RWPE1 (cell line): Measurements from ENCODE around the gene RRP8.

ENCODE experiments used
- CTCF ChIA-PET: fragments of 350-600 bp; sonication (Branson Sonifier 250); formaldehyde crosslinking; extraction: SDS; loops from one replicate; lab custom pipeline; 2021; lab: Yijun Ruan, JAX
- POLR2A ChIA-PET: fragments of 400-600 bp; formaldehyde crosslinking; extraction: SDS; loops from one replicate; lab custom pipeline; 2020; ENCODE audit warnings: antibody characterized with exemption; ENCODE audit not compliant: low non-redundant PET; lab: Yijun Ruan, JAX
- DNase-seq: peaks from one replicate; pipeline ENCODE4 v3.0.0; 2012; ENCODE audit warnings: low spot score
- H3K27ac ChIP-seq: fragments of 450-650 bp; 2 replicates; pipeline ENCODE4 v1.5.1; 2017
- TF ChIP-seq, protein P1 (sequence below): fragments of 450-650 bp; conservative IDR thresholded peaks from 2 replicates; pipeline ENCODE4 v1.5.1; 2017; ENCODE audit warnings: low read depth, mild to moderate bottlenecking

The RRP8 gene

DNA sequence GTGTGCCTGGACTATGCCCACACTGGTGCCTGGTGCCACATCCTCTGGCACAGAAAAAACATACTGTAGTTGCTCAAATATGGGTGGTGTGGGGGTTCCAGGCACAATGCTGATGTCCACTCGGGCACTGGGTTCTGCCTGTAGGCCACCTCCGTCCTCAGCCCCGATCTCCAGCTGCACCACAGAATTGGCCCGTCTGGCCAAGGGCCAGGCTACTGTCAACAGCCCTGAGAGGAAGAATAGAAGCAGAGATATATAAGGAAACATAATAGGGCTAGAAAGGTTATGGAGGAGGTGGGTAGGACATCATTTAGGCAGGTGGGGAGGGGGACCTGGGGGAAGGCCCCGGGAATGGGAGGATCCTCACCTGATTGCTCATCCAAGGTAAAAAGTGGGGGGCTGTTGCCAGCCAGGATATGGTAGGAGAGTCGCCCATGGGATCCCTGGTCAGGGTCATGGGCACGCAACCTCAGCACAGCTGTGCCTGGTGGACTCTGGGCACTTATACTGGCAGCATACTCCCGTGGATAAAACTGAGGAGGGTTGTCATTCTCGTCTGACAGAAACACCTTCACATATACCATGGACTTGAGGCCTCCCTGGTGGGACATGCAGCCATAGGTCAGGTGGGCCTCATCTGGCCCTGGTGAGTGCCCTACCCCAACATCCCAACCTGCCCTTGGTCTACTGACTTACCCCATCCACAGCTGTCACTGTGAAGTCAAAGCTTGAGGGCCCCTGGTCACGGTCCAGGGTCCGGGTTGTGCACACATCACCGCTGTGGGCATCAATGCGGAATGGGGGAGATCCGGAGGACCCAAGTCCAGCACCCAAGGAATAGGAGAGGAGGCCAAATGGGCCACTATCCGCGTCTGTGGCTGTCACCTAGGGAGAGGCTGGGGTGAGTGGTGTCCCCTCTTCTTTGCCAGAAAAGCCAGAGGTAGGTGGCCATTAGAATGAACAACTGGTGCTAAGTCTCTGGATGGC is 30.3 kb upstream of the RRP8 start:
- CTCF ChIA-PET: interaction anchor here (0.5 to 0.6 kb wide), 2 partner anchors 13 to 206 kb away, joined by 3 to 4 read pairs; no protein-coding TSS in a partner anchor
- DNase-seq: no peak
- no peak overlapping the region for H3K27ac ChIP-seq
- POLR2A ChIA-PET: no interaction called here
- TF ChIP-seq, protein P1, sequence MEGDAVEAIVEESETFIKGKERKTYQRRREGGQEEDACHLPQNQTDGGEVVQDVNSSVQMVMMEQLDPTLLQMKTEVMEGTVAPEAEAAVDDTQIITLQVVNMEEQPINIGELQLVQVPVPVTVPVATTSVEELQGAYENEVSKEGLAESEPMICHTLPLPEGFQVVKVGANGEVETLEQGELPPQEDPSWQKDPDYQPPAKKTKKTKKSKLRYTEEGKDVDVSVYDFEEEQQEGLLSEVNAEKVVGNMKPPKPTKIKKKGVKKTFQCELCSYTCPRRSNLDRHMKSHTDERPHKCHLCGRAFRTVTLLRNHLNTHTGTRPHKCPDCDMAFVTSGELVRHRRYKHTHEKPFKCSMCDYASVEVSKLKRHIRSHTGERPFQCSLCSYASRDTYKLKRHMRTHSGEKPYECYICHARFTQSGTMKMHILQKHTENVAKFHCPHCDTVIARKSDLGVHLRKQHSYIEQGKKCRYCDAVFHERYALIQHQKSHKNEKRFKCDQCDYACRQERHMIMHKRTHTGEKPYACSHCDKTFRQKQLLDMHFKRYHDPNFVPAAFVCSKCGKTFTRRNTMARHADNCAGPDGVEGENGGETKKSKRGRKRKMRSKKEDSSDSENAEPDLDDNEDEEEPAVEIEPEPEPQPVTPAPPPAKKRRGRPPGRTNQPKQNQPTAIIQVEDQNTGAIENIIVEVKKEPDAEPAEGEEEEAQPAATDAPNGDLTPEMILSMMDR: no peak

DNA sequence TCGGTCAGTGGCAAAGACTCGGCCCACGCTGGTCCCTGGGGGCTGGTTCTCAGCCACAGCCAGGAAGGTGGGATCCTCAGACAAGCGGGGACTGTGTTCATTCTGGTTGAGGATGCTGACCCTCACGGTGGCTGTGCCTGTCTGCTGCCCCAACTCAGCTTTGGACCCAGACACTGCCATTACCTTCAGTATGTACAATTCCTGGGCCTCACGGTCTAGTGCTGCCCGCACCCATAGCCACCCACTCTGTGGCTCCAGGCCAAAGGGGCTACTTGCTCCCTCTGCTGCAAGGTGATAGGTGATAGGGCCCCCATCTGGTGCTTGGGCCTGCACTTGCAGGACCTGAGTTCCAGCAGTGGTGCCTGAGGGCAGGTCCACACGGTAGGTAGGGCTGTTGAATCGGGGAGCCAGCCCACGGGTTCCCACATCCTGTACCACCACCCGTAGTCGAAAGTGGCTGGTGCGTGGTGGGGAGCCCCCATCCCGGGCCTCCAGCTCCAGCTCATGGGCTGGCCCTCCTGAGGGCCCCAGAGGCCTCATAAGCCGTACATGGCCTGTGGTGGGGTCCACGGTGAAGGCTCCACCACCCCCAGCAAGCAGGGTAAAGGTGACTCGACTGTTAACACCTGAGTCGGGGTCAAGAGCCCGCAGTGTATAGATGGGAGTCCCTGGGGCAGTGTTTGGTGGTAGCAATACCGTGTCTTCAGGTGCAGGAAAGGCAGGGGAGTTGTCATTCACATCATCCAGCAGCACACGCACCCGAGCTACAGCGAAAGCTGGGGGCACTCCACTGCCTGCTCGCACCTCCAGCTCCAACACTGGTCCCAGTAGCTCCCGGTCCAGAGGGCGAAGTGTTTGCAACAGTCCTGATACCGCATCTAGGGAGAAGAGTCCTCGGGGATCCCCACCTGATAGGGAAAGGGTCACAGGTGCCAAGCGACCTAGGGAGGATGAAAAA is 29.0 kb upstream of the RRP8 start:
- DNase-seq: no peak
- POLR2A ChIA-PET: no interaction called here
- CTCF ChIA-PET: no interaction called here
- TF ChIP-seq, protein P1: no peak
- no peak overlapping the region for H3K27ac ChIP-seq

DNA sequence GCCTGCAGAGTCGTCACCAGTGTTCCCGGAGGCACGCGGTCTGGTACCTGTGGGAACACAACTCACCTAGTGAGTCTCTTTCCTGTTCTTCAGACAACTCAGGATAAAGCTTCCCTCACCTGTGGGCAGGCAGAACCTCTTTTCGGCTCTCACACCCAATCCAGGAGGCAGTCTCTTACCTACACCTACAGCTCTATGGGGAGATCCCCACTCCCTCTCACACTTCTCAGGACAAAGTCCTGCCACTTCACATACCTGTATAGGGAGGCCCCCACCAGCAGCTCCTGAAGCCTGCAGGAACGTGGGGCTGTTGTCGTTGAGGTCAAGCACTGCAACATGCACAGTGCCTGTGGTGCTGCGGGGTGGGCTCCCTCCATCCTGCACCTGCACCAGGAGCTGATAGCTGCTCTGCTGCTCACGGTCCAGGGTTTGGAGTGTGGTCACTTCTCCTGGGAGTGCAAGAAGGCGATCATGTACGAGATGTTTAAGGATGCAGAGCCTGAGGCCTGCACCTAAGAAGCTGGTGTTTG is 28.0 kb upstream of the RRP8 start:
- no peak overlapping the region for H3K27ac ChIP-seq
- TF ChIP-seq, protein P1: no peak
- CTCF ChIA-PET: interaction anchor here (1.0 kb wide), 1 partner anchor 252 kb away, joined by 3 read pairs; no protein-coding TSS in a partner anchor
- POLR2A ChIA-PET: no interaction called here
- DNase-seq: no peak

DNA sequence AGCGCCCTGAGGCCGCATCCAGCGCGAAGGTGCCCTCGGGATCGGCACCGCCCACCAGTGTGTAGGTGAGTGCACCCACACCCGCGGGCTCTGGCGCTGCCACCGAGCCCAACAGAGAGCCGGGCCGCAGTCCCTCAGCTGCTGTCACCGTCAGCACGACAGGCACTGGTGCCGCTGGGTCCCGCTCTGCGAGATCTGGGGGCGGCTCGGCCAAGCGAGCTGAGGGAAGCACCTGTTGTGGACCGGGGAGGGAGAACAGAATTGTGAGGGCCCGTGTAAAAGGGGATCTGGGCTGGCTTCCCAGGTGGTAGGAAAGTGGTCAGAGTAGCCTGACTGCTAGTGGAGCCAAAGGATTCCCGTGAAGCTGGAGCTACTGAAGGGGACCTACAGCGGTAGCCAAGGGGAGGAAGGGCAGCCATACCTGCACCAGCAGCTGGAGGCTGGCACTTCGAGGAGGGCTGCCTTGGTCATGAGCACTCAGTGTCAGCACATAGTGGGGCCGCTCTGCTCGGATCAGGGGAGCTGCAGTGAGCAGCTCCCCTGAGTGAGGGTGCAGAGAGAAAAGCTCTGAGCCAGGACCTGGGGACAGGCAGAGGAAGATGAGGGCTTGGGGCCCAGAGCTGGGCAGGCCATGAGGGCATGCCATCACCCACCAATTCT is 27.3 kb upstream of the RRP8 start:
- ChIA-PET CTCF (interaction anchor here (1.0 kb wide), 1 partner anchor 251 kb away, joined by 3 read pairs; no protein-coding TSS in a partner anchor), POLR2A (no interaction called here)
- DNase-seq: no peak
- TF ChIP-seq, protein P1: no peak
- no peak overlapping the region for H3K27ac ChIP-seq

DNA sequence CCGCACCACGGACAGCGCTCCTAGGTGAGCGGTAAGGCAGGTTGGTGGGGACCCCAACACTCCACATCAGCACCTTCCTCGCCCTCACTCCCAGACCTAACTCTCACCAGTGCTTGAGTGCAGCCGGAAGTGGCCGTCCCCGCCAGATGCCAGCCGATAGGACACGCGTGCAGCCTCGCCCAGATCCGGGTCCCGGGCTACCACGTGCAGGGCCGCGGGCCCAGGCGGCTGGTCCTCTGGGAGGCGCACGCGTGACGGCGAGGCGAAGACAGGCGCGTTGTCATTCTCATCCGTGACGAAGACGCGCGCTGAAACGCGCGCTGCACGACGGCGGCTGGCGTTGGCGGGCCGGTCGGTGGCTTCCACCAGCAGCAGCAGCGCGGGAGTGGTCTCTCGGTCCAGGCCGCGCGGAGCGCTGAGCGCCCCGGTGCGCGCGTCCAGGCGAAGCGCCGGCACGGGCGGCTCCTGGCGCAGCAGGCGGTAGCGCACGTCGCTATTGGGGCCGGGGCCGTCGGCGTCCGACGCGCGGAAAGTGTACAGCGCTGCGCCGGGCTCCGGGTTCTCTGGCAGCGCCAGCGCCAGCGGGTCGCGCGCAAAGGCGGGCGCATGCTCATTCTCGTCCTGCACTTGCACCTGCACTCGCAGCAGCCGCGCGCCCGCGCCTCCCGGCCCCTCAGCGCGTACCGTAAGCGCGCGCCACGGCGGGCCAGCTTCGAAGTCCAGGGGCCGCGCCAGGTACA is 26.6 kb upstream of the RRP8 start:
- TF ChIP-seq, protein P1: no peak
- DNase-seq: no peak
- no peak overlapping the region for H3K27ac ChIP-seq
- CTCF ChIA-PET: no interaction called here
- POLR2A ChIA-PET: no interaction called here
